Endothelial cell (in vitro differentiated cells): Measurements from ENCODE around the gene POLD4. TPM values are rescaled to one million over a fixed set of nuclear protein-coding genes. Genes with fewer than 3 reads are reported as not detected.

ENCODE experiments used
- DNase-seq: peaks from one replicate; pipeline ENCODE4 v3.0.0; 2021; ENCODE audit warnings: low spot score
- H3K27ac Mint-ChIP-seq: one replicate; pipeline ENCODE4 v1.8.0; 2021; ENCODE audit warnings: mixed read lengths, inconsistent platforms; ENCODE audit not compliant: unreplicated experiment
- H3K27me3 Mint-ChIP-seq: one replicate; pipeline ENCODE4 v1.8.0; 2021; ENCODE audit warnings: mild to moderate bottlenecking, moderate library complexity, mixed read lengths, inconsistent platforms; ENCODE audit not compliant: unreplicated experiment
- H3K36me3 Mint-ChIP-seq: one replicate; pipeline ENCODE4 v1.8.0; 2021; ENCODE audit warnings: mild to moderate bottlenecking, low read depth, mixed read lengths, inconsistent platforms; ENCODE audit not compliant: unreplicated experiment
- H3K4me1 Mint-ChIP-seq: one replicate; pipeline ENCODE4 v1.8.0; 2021; ENCODE audit warnings: mild to moderate bottlenecking, mixed read lengths, inconsistent platforms; ENCODE audit not compliant: unreplicated experiment
- H3K4me3 Mint-ChIP-seq: one replicate; pipeline ENCODE4 v1.8.0; 2021; ENCODE audit warnings: mild to moderate bottlenecking, mixed read lengths, inconsistent platforms; ENCODE audit not compliant: unreplicated experiment
- H3K9me3 Mint-ChIP-seq: one replicate; pipeline ENCODE4 v1.8.0; 2021; ENCODE audit warnings: mixed read lengths, inconsistent platforms; ENCODE audit not compliant: unreplicated experiment
- total RNA-seq: library from RNA; stranded (reverse); fragmentation: NEBNext Ultra II Directional; extraction: Animal tissue kit (Norgen Biotek cat#: 25700); gene quantifications from one replicate; pipeline ENCODE4 v1.2.1, GENCODE V29; 2021; ENCODE audit not compliant: unreplicated experiment
- TF ChIP-seq, protein P1 (sequence below): fragments of 200-600 bp; sonication (generic); IDR thresholded peaks from one replicate; pipeline ENCODE4 v1.5.0; 2021; ENCODE audit warnings: antibody characterized with exemption; ENCODE audit not compliant: unreplicated experiment

The POLD4 gene
- total RNA-seq, 1 donor from 2014 or later, result 92.1 TPM

DNA sequence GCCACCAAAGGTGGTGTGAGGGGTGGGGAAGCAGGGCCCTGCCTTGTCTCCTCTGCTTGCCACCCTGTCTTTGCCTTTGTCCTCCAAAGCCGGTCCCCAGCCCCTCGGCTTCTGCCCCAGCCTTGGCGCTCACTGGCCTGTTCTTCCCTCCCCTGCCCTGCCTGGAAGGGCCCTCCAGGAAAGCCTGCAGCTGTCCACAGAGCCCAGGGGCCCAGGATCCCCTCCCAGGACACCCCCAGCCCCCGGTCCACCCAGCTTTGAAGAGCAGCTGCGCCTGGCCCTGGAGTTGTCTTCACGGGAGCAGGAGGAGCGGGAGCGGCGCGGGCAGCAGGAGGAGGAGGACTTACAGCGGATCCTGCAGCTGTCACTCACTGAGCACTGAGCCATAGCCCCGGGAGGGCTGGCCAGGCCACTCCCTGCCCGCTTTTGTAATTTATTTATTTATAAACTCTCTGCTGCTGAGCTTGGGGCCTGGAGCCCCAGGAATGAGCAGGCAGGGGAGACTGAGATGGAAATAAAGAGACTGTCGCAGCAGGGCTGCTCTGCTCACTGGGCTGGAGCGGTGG is 51.3 kb downstream of the POLD4 start:
- DNase-seq, result no peak
- Mint-ChIP-seq H3K27me3 (peaks cover 23% of the 10 kb centered on the region), H3K4me1 (peaks cover 7% of the 10 kb centered on the region), H3K27ac (no peak overlapping the region), H3K9me3 (no peaks in the 10 kb centered on the region), H3K4me3 (no peak overlapping the region), H3K36me3 (peaks cover 9% of the 10 kb centered on the region)
- TF ChIP-seq, protein P1, sequence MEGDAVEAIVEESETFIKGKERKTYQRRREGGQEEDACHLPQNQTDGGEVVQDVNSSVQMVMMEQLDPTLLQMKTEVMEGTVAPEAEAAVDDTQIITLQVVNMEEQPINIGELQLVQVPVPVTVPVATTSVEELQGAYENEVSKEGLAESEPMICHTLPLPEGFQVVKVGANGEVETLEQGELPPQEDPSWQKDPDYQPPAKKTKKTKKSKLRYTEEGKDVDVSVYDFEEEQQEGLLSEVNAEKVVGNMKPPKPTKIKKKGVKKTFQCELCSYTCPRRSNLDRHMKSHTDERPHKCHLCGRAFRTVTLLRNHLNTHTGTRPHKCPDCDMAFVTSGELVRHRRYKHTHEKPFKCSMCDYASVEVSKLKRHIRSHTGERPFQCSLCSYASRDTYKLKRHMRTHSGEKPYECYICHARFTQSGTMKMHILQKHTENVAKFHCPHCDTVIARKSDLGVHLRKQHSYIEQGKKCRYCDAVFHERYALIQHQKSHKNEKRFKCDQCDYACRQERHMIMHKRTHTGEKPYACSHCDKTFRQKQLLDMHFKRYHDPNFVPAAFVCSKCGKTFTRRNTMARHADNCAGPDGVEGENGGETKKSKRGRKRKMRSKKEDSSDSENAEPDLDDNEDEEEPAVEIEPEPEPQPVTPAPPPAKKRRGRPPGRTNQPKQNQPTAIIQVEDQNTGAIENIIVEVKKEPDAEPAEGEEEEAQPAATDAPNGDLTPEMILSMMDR, result no peak

DNA sequence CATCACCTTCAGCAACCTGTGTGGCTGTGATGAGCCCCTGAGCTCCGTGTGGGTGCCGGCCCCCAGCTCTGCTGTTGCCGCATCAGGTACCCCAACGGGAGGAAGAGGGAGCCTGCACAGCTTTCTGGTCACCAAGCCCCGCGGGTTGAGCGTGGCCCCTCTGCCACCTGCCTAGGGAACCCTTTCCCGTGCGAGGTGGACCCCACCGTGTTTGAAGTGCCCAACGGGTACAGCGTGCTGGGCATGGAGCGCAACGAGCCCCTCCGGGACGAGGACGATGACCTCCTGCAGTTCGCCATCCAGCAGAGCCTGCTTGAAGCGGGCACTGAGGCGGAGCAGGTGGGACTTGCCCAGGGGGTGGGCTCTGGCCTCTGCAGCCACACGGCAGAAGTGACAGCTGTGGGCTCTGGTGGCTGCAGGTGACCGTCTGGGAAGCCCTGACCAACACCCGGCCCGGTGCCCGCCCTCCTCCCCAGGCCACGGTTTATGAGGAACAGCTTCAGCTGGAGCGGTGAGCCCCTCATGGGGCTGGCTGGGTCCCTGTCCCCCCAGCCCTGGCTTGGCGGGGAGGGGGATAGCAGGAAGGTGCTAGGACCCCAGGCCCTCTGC is 51.9 kb downstream of the POLD4 start:
- peaks cover 23% of the 10 kb centered on the region for H3K27me3 Mint-ChIP-seq
- TF ChIP-seq, protein P1, result no peak
- H3K36me3 Mint-ChIP-seq, result peaks cover 15% of the 10 kb centered on the region
- DNase-seq, result no peak
- no peaks in the 10 kb centered on the region for H3K9me3 Mint-ChIP-seq
- H3K4me1 Mint-ChIP-seq, result peaks cover 7% of the 10 kb centered on the region
- H3K4me3 Mint-ChIP-seq, result no peak overlapping the region
- H3K27ac Mint-ChIP-seq, result no peak overlapping the region

Other genes starting within 250 kb of the POLD4 start
- 76.9 TPM for gene KDM2A, start 234.3 kb downstream of the POLD4 start, total RNA-seq
- gene GRK2, start 87.1 kb downstream of the POLD4 start, total RNA-seq, result 92.7 TPM
- gene ANKRD13D, start 64.2 kb downstream of the POLD4 start, total RNA-seq, result 65.1 TPM
- 7.3 TPM for gene SSH3, start 50.0 kb downstream of the POLD4 start, total RNA-seq
- 12.6 TPM for gene CLCF1, start 20.1 kb upstream of the POLD4 start, total RNA-seq
- gene RAD9A, start 38.4 kb upstream of the POLD4 start, total RNA-seq, result 18.4 TPM
- gene PPP1CA, start 48.3 kb upstream of the POLD4 start, total RNA-seq, result 249 TPM
- 13.2 TPM for gene TBC1D10C, start 50.5 kb upstream of the POLD4 start, total RNA-seq
- not detected for gene CARNS1, start 62.1 kb upstream of the POLD4 start, total RNA-seq
- 44.2 TPM for gene RPS6KB2, start 74.9 kb upstream of the POLD4 start, total RNA-seq
- 12.9 TPM for gene PTPRCAP, start 84.1 kb upstream of the POLD4 start, total RNA-seq
- 252 TPM for gene CORO1B, start 89.9 kb upstream of the POLD4 start, total RNA-seq
- not detected for gene GPR152, start 99.2 kb upstream of the POLD4 start, total RNA-seq
- not detected for gene CABP4, start 101.8 kb upstream of the POLD4 start, total RNA-seq
- gene TMEM134, start 115.7 kb upstream of the POLD4 start, total RNA-seq, result 47.4 TPM
- 32.9 TPM for gene AIP, start 129.5 kb upstream of the POLD4 start, total RNA-seq
- gene PITPNM1, start 151.8 kb upstream of the POLD4 start, total RNA-seq, result 11.5 TPM
- gene CDK2AP2, start 154.6 kb upstream of the POLD4 start, total RNA-seq, result 27.8 TPM
- not detected for gene CABP2, start 169.9 kb upstream of the POLD4 start, total RNA-seq
- gene GSTP1, start 230.3 kb upstream of the POLD4 start, total RNA-seq, result 696 TPM